ENCODE data around the gene CFC1.
"Not testable (repeated sequence)": the region's sequence is repeated elsewhere in the genome, so short reads cannot be mapped to it uniquely, and the experiment has no call there.

The CFC1 gene

DNA sequence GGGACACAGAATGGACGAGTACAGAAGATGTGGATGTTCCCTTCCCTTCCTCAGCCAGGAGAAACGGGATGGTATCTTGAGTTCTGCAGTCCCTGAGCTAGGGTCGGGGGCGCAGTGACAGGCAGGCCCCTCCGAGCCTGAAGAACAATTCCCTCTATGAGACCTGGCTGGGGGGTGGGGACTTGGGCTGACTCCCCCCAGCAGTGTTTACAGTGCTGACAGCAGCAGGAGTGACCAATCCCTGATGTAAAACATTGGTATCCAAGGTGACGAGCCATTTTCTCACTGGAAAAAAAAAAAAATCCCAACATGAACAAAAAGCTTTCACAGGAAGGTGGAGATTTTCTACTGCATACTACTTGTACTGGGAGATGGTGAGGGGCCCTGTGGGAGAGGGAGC is at the start of gene CFC1:
TSS of gene CFC1 (minus strand) at position 183 of the 400 bp plus-strand sequence. CDS start 288 bp downstream, outside the sequence.
- DNase-seq = not testable (repeated sequence)

GRCh38 chr2:130641688-130642087 is 42.3 kb upstream of the CFC1 start:
- not testable (repeated sequence) for DNase-seq

- not testable (repeated sequence) for DNase-seq
These were observed 39.6 kb upstream of the CFC1 start for GRCh38 chr2:130638973-130639372.

GRCh38 chr2:130628784-130629475 is 29.6 kb upstream of the CFC1 start:
- not testable (repeated sequence) for DNase-seq

DNA sequence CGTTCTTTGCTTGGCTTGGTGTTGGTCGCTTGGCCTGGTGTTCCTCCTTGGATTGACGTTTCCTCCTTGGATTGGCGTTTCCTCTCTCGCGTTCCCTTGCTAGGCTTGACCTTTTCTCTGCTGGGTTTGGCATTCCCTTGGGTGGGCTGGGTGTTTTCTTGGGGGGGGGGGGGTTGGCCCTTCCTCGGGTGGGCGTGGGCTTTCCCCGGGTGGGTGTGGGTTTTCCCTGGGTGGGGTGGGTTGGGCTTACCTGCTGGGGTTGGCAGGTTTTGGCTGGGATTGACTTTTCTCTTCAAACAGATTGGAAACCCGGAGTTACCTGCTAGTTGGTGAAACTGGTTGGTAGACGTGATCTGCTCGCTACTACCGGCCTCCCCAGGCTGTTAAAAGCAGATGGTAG is 11.8 kb upstream of the CFC1 start, which contains the start of gene POTEJ:
TSS of gene POTEJ (plus strand) at position 301 of the 400 bp plus-strand sequence. CDS start at position 394, 93 bp downstream.
- DNase-seq = not testable (repeated sequence)

DNA sequence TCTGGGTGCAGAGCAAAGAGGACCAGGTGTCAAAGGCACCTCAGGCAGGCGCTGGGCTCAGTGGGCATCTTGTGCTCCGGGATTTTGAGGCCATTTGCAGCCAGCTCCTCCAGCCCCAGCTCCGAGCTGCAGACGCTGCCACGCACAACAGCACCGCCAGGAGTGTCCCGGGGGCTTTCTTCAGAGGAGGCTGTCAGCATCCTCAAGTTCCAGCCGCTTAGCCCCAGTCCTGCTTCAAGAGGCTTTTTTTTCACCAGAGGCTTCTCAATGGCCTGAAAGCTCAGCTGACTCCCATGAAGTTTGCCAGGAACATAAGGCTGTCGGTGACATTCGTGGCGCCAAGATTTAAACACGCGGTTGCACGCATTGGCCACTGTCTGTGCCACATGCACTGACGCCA is 11.1 kb upstream of the CFC1 start:
- DNase-seq = not testable (repeated sequence)

DNA sequence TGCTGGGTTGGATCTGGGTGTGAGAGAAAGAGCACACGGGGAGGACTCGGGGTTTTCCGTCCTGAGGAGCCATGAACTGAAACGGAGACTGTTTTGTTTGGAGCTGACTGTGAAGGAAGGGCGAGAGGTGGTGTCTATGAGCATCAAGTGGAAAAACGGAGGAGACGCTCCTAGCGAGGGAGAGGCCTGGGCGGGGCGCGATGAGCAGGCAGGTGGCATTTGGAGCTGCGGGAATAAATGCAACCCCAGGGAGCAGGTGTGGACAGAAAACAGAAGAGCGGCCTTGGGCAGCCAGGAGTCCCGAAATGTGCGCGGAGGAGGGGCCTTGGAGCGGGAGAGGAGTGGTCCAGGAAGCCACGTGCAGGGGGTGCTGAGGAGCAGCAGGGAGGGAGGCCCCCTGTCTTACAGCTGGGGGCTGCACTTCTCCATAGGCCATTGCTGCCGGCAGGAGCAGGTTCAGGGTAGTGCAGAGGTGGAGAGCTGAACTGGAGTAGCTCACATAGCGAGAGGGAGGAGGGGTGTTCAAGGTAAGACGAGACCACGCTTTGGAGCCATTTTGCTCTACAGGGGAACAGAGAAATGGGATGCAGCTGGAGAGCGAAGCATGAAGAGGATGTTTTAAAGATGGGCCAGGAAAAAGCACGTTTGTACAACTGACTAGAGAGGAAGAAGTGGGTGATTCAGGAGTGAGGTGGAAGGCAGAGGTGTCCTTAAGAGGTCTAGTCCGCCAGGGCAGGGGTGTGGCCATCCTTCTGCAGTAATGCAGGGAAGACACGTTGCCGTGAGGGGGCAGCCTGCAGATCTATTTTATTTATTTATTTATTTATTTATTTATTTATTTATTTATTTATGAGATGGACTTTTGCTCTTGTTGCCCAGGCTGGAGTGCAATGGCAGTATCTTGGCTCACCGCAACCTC is 9.9 kb upstream of the CFC1 start:
- DNase-seq = not testable (repeated sequence)

DNA sequence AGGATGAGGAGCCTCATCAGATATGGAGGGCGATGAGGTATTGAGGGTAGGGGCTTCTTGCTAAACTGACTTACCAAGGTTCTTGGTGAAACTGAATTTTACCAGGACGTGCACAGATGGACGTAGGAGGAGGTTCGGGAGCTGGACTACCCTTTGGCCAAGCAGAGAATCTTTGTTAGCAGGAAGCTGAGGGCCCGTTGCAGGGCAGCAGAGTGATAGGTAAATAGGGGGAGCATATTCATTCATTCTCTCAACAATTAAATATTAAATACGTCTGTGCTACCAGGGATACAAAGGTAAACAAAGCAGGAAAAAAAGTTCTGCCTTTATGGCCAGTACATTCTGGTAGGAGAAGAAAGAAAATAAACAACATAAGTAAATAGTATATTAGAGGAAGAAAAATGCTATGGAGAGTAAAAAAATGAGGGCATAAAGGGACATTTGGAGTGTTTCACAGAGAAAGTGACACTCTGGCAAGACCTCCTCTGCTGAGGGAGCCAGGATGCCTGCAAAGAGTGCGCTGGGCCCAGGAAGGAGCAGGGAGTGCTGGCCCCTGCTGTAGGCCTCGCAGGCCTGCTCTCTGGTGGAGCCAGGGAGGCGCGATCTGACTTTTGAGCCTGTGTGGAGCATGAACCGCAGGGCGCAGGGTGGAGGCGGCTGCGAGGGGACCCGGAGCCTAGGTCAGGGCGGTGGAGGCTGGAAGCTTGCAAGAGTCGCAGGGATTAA is 9.1 kb upstream of the CFC1 start:
- not testable (repeated sequence) for DNase-seq

DNA sequence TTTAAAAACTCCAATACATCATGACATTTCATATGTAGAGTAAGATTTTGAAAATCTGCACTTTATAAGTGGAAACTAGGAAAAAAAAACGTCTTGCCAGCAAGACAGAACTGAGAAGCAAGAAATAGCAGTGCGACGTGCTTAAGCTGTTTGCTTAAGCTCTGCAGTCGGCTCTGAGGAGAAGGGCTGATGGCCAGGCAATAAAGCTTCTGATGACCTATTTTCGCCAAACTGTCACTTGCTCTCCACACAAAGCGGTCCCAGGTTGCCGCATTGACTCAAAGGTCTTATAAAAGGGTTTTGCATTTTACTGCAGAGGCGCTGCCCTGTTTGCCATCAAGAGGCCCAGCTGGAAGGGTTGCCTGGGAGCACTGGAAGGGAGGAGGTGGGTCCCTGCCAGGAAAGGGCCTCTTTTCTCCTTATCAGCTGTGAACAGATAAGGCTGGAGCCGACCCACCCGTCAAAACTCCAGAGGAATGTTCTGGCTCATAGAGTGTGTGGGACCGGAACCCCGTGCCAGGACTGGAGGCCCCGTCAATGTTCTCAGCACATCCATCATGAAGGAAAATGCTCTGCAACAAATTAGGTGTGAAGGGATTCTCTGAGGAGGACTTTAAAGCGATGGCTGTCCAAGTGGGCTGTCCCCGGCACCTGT is 2.4 kb upstream of the CFC1 start:
- DNase-seq = not testable (repeated sequence)

DNA sequence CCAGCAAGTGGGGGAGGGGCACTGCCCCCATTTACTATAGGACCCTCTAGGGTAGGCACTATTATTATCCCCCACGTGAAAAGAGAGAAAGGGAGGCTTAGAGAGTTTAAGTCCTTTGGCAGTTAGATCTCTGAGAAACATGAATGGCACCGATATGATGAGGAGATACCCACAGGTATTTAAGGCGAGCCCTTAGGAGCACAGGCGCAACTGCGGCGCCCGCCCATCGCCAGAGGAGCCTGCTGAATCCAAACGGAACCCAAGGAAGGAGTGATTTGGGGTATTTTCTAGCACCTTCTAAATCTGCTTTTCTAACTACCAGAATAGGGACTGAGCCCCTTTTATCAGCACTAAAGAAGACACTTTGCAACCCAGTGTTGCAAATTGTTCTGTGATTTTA is 551 bp upstream of the CFC1 start:
- not testable (repeated sequence) for DNase-seq

DNA sequence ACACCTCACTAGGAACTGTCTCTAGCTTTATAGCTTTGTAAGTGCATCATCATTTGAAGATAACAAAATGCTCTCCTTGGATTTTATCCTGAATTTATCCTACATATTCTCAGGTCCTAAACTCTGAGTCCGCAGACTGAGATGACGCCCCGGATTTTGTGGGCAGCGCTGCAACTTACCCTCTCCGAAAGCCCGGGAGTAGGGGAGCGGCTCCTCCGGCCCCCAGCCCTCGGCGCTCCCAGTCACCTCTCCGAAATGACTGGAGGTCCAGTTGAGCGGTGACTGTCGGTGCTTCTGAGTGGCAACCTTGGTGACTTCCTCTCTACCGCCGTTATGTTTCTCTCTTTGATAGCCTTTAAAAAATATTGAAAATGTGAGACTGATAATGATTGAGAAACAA is 912 bp downstream of the CFC1 start:
- not testable (repeated sequence) for DNase-seq

DNA sequence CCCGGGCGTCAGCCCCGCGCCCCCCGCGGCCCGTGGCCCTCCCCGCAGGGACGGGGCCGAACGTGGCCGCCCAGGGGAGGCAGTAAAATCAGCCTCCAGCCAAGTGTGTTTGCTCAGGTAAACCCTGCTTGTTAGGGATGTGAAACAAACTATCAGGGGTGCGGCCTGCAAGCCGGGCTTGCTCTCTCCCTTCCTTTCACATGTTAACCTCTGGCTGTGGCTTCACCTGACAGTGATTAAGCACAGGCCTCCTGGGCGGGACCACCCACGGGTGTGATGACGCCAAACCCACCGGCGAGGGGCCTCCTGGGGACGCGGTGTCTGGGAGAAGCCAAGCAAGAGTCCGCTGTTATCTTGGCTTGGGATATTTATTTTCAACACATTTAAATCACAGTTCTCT is 1.4 kb downstream of the CFC1 start:
- not testable (repeated sequence) for DNase-seq

DNA sequence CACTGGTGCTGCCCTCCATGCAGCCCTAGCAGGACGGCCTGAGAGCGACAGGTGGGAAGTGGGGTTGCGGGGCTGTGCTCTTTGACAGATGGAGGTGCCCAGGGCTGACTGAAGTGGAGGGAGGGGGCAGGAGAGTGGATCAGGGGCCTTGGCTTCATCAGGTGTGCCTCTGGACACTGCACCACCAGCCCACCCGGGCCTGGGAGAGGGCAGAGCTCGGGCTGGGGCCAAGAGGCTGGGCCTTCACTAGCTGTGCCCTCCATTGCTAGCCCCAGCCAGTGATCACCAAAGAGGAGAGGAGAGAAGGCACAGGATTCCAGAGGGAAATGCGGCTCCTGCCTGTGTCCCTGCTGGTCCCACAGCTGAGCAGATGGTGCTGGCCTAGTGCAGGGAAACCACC is 2.6 kb downstream of the CFC1 start:
- DNase-seq = not testable (repeated sequence)

DNA sequence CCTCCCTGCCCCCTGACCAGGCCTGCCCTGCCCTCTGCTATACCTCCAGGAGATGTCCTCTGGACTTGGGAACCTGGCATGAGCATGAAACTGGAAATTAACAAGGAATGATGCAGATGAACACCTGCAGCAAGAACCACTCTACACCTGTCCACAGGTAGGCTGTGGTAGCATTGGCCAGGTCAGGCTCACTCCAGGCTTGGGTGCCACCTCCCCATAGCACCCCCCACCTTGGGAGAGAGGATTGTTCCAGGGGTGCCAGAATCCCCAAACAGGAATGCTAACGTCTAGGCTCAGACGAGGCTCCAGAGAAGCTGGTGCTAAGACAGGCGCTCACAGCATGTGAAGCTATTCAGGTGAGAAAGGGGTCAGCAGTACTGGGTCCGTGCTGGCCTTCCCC is 5.4 kb downstream of the CFC1 start:
- not testable (repeated sequence) for DNase-seq

GRCh38 chr2:130592791-130593414 is 6.5 kb downstream of the CFC1 start:
- DNase-seq = not testable (repeated sequence)

DNA sequence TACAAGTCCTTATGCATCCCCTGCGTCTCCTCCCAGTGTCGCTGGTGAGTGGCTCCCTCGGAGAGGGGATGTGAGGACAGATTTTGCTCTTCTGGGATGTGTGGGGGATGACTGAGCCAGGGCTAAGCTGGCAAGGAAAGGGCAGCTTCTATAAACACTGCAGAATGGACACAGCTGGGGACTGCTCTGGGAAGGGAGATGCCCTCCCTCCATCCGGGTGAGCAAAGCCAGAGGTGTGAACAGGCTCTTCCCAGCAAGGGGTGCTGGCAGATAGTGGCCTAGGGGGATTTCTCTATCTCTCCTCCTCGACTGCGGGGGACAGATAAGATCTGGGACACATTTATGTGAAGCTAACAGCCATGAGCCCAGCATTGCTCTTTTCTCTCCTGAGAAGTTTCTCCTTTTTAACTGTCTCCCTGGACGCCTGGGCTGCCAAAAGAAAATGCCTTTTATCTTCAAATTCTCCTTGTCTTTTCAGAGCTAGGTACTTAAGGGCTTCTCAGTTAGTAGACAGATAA is 8.5 kb downstream of the CFC1 start:
- not testable (repeated sequence) for DNase-seq

GRCh38 chr2:130590170-130590841 is 9.1 kb downstream of the CFC1 start:
- not testable (repeated sequence) for DNase-seq

GRCh38 chr2:130588688-130589458 is 10.5 kb downstream of the CFC1 start:
- peak; percentile 40 for DNase-seq

DNA sequence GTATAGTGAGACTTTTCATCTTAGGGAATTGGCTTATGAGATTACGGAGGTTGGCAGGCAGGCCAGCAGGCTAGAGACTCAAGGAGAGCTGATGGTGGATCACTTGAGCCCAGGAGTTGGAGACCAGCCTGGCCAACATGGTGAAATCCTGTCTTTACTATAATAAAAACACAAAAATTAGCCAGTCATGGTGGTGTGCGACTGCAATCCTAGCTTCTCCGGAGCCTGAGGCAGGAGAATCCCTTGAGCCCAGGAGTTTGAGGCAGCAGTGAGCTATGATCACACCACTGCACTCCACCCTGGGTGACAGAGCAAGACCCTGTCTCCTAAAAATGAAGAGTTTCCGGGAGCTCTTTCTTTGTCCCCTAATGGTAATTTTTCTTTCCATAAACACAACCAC is 14.6 kb downstream of the CFC1 start:
- DNase-seq = not testable (repeated sequence)

GRCh38 chr2:130583582-130583981 is 15.8 kb downstream of the CFC1 start:
- not testable (repeated sequence) for DNase-seq
